Right atrium auricular region (tissue), 2 donors: ENCODE measurements around the gene MALSU1. TPM values are rescaled to one million over a fixed set of nuclear protein-coding genes. Genes with fewer than 3 reads are reported as not detected.

Experiments used
- DNase-seq: peaks from one replicate; pipeline ENCODE4 v3.0.0-alpha.2; 2019; ENCODE audit warnings: low spot score
- H3K27ac ChIP-seq, 2 donors: fragments of 200-600 bp; sonication (generic); 1 replicate in 1 of 2; 2 replicates in 1 of 2; pipeline ENCODE4 v1.5.1; 2016 to 2019
- H3K27me3 ChIP-seq, 2 donors: fragments of 200-600 bp; sonication (generic); one replicate each; pipeline versions ENCODE4 v1.5.1 to v1.6.0; 2017 to 2019
- H3K36me3 ChIP-seq: fragments of 200-600 bp; sonication (generic); one replicate; pipeline ENCODE4 v1.5.1; 2016
- H3K4me1 ChIP-seq, 2 donors: fragments of 200-600 bp; sonication (generic); one replicate each; pipeline versions ENCODE4 v1.5.1 to v1.6.0; 2017 to 2019
- H3K4me3 ChIP-seq, 2 donors: fragments of 200-600 bp; sonication (generic); 1 replicate in 1 of 2; 2 replicates in 1 of 2; pipeline ENCODE4 v1.5.1; 2017 to 2019; ENCODE audit warnings: mild to moderate bottlenecking in 1 of 2, moderate library complexity in 1 of 2
- H3K9me3 ChIP-seq, 2 donors: fragments of 200-600 bp; sonication (generic); one replicate each; pipeline ENCODE4 v1.5.1; 2019
- total RNA-seq, 2 donors: library from RNA; depleted of rRNA; stranded (reverse); fragments of >200 nt; gene quantifications; one replicate each; pipeline ENCODE4 v1.1.0, GENCODE V29; 2016
- TF ChIP-seq, protein P1 (sequence below), 2 donors: fragments of 200-600 bp; sonication (generic); IDR thresholded peaks; one replicate each; pipeline ENCODE4 v1.5.1; 2019; ENCODE audit warnings: antibody characterized with exemption in 2 of 2

MALSU1 gene
- total RNA-seq, 2 donors from 2014 or later = 82.5 to 96.5 TPM

DNA sequence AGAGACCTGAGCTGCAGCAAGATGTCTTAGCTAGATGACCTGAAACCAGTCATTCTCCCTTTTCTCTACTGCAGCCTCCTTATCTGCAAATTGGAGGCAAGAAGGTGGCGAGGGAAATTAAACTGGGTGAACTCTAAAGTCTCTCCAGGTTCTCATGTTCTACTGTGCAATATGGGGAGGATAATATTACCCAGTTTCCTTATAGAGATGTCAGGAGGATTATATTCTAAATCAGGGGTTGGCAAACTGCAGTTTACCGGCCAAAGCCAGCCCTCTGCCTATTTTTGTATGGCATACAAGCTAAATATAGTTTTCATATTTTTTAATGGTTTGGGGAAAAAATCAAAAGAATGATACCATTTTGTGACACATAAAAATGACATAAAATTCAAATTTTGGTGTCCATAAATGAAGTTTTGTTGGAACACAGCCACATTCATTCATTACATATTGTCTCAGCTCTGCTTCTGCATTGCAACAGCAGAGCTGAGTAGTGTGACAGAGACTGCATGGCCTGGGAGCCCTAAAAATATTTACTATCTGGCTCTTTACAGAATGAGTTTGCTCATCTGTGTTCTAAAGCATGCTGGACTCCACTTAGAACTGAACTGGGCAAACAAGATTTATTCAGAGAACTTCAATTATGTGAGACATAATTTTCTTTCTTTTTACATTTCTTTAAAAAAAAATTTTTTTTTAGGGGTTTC lies 19.2 kb upstream of the MALSU1 start:
- DNase-seq = no peak
- Histone ChIP-seq H3K4me1 (no peaks in the 10 kb centered on the region), H3K9me3 (no peaks in the 10 kb centered on the region), H3K27ac (no peak overlapping the region), H3K4me3 (no peak overlapping the region), H3K27me3 (no peaks in the 10 kb centered on the region), H3K36me3 (no peaks in the 10 kb centered on the region)
- TF ChIP-seq, protein P1, sequence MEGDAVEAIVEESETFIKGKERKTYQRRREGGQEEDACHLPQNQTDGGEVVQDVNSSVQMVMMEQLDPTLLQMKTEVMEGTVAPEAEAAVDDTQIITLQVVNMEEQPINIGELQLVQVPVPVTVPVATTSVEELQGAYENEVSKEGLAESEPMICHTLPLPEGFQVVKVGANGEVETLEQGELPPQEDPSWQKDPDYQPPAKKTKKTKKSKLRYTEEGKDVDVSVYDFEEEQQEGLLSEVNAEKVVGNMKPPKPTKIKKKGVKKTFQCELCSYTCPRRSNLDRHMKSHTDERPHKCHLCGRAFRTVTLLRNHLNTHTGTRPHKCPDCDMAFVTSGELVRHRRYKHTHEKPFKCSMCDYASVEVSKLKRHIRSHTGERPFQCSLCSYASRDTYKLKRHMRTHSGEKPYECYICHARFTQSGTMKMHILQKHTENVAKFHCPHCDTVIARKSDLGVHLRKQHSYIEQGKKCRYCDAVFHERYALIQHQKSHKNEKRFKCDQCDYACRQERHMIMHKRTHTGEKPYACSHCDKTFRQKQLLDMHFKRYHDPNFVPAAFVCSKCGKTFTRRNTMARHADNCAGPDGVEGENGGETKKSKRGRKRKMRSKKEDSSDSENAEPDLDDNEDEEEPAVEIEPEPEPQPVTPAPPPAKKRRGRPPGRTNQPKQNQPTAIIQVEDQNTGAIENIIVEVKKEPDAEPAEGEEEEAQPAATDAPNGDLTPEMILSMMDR (IDR thresholded peaks at IDR 0.05) = no peak

DNA sequence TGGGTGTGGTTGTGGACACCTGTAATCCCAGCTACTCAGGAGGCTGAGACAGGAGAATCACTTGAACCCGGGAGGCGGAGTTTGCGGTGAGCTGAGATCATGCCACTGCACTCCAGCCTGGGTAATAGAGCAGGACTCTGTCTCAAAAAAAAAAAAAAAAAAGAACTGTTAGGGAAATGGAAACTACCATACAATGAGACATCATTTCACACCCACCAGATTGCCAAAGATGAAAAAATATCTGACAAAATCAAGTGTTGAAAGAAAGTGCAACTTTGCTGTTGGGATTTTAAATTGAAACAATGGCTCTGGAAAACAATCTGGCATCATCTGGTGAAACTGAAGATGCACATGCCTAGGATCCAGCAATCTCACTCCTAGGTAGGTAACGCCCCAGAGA lies 16.1 kb upstream of the MALSU1 start:
- no peak for DNase-seq
- TF ChIP-seq, protein P1 (IDR thresholded peaks at IDR 0.05) = no peak
- no peaks in the 10 kb centered on the region for H3K9me3 ChIP-seq
- no peaks in the 10 kb centered on the region for H3K4me1 ChIP-seq
- H3K36me3 ChIP-seq = no peaks in the 10 kb centered on the region
- no peak overlapping the region for H3K27ac ChIP-seq
- H3K4me3 ChIP-seq = no peak overlapping the region
- no peaks in the 10 kb centered on the region for H3K27me3 ChIP-seq

DNA sequence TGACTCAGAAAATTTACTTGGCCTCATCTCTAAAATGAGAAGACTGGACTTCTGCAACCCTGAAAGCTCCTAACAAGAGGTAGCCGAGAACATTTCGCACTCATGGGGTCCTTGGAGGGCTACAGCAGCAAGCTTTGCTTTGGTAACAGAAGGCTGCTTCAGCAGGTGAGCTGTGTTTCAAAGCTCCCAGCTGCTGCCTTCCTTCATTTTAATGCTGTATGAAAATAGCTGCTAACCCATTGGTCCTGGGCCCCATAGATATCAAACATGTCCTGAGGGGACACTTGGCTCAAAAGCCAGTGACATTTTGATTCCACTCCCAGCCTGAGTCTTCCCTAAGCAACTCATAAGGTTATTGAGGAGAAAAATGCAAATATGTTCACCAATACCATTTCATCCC lies 14.3 kb upstream of the MALSU1 start:
- TF ChIP-seq, protein P1 (IDR thresholded peaks at IDR 0.05) = no peak
- H3K27me3 ChIP-seq = no peaks in the 10 kb centered on the region
- no peak overlapping the region for H3K4me3 ChIP-seq
- no peaks in the 10 kb centered on the region for H3K4me1 ChIP-seq
- H3K36me3 ChIP-seq = no peaks in the 10 kb centered on the region
- no peak for DNase-seq
- no peaks in the 10 kb centered on the region for H3K9me3 ChIP-seq
- H3K27ac ChIP-seq = no peak overlapping the region

DNA sequence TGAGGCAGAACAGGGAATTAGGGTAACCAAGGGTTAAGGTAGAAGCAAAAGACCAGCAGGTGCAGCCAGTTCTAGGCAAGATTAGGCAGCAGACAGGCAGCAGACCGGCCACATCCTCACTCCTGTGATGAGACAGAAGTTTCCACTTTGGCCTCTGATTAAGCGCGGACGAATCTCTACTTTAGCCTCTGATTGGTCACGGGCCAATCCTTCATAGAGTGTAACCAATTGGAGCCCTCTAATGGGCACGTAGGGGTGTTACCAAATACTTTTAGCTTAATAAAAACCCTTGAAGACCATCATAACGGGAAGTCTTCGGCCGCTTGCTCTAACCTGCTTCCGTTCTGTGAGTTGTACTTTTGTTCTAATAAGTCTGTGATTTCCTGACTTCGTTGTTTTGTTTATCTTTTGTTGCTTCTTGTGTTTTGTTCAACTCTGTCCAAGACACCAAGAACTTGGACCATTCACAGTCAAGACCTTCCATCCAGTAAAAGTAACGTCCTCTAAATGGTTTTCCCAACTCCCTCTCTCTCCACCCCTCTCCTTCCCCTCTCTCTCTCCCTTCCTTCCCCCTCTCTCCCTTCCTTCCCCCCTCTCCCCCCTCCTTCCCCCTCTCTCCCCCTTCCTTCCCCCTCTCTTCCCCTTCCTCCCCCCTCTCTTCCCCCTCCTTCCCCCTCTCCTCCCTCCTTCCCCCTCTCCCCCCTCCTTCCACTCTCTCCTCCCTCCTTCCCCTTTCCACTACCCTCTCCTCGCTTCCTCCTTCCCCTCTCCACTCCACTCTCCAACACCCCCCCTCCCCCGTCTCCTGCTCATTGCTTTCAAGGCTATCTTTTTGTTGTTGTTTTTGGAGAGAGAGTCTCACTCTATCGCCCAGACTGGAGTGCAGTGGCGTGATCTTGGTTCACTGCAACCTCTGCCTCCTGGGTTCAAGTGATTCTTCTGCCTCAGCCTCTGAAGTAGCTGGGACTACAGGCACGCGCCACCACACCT lies 13.2 kb upstream of the MALSU1 start:
- no peaks in the 10 kb centered on the region for H3K36me3 ChIP-seq
- H3K27ac ChIP-seq = no peak overlapping the region
- no peaks in the 10 kb centered on the region for H3K4me1 ChIP-seq
- no peaks in the 10 kb centered on the region for H3K9me3 ChIP-seq
- no peaks in the 10 kb centered on the region for H3K27me3 ChIP-seq
- no peak overlapping the region for H3K4me3 ChIP-seq
- TF ChIP-seq, protein P1 (IDR thresholded peaks at IDR 0.05) = no peak
- no peak for DNase-seq

DNA sequence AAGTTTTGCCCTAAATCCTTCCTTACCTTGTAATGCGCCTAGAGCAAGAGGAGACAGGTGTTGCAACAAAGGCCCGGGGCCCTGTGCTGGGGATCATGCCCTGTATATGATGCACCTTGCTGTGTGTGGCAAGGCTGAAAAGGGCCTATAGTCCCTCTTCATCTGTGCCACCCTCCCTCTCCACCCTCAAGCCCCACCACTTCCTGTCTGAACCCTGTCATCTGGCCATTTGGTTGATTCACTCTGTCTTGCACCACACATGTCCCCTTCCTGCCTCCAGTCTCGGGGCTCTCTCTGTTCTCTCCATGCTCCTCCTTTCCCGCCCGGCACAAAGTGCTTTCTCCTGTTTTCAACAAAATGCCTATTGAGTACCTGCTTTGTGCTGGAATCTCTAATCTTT lies 11.5 kb upstream of the MALSU1 start:
- Histone ChIP-seq H3K9me3 (no peaks in the 10 kb centered on the region), H3K4me3 (no peak overlapping the region), H3K27ac (no peak overlapping the region), H3K4me1 (no peaks in the 10 kb centered on the region), H3K36me3 (no peaks in the 10 kb centered on the region), H3K27me3 (no peaks in the 10 kb centered on the region)
- no peak for DNase-seq
- TF ChIP-seq, protein P1 (IDR thresholded peaks at IDR 0.05) = no peak
